Measurements from ENCODE around the gene SMIM35. TPM values are rescaled to one million over a fixed set of nuclear protein-coding genes. Genes with fewer than 3 reads are reported as not detected.
"Not testable (repeated sequence)": the region's sequence is repeated elsewhere in the genome, so short reads cannot be mapped to it uniquely, and the experiment has no call there.

Gene SMIM35
- total and polyA plus RNA-seq, 2 donors (not counting 1 experiment from before 2014, with no cell fraction given) = not detected

DNA sequence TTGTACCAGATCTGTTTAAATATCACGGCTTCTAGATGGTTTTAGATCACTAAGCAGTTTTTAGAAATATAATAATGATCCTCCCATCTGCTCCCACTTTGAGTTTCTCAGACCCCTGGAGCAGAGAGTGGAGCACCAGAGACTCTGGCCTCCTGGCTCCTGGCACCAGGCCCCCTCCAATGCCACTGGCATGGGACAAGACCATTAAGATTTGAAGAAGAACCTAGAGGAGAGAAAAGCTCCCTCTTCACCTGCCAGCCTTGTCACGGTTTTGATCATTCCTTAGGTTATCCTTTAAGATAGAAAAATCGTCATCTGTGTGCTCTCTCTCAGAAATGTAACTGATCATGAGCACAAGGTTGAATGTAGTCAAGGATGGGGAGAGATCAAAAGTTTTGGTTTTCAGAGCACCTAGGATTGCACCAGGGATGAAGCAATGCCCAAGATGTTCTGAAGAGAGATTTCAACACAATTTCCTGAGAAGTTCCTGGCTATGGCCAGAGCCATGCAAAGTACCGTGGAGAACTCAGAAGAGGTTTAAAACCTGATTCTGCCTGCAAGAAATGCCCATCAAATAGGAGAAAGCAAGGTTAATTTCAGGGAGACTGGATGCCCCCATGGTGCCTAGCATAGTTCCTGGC is 78.4 kb downstream of the SMIM35 start:
- no peaks in the 10 kb centered on the region for H4K20me1 ChIP-seq (ENCODE audit: control insufficient read depth, extremely low read depth, insufficient read depth, low read length)
- no peaks in the 10 kb centered on the region for H3K79me2 ChIP-seq (ENCODE audit: control insufficient read depth, insufficient read depth, low read length)
- no peak overlapping the region for H3K27ac ChIP-seq (ENCODE audit: insufficient read depth, low read length)
- no peak for TF ChIP-seq EZH2 (IDR thresholded peaks at IDR 0.05; ENCODE audit: low read length, missing control alignments)
- TF ChIP-seq, protein P1, sequence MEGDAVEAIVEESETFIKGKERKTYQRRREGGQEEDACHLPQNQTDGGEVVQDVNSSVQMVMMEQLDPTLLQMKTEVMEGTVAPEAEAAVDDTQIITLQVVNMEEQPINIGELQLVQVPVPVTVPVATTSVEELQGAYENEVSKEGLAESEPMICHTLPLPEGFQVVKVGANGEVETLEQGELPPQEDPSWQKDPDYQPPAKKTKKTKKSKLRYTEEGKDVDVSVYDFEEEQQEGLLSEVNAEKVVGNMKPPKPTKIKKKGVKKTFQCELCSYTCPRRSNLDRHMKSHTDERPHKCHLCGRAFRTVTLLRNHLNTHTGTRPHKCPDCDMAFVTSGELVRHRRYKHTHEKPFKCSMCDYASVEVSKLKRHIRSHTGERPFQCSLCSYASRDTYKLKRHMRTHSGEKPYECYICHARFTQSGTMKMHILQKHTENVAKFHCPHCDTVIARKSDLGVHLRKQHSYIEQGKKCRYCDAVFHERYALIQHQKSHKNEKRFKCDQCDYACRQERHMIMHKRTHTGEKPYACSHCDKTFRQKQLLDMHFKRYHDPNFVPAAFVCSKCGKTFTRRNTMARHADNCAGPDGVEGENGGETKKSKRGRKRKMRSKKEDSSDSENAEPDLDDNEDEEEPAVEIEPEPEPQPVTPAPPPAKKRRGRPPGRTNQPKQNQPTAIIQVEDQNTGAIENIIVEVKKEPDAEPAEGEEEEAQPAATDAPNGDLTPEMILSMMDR (conservative IDR thresholded peaks at IDR 0.05 in 1 of 2, IDR thresholded peaks at IDR 0.05 in 1 of 2; ENCODE audit: low read depth in 1 of 2, low read length in 2 of 2) = no peak
- H2AFZ ChIP-seq (ENCODE audit: low read length) = no peak overlapping the region
- H3K4me3 ChIP-seq (replicated peaks in 1 of 4; ENCODE audit: control extremely low read depth in 1 of 4, insufficient read depth in 1 of 4, low read depth in 3 of 4, low read length in 4 of 4) = no peak overlapping the region
- no peak overlapping the region for H3K4me2 ChIP-seq (ENCODE audit: extremely low read depth, insufficient read depth, low read length)
- no peak overlapping the region for H3K9ac ChIP-seq (ENCODE audit: insufficient read depth, low read length)
- no peaks in the 10 kb centered on the region for H3K4me1 ChIP-seq (ENCODE audit: control insufficient read depth, extremely low read depth, insufficient read depth, low read length)
- H3K9me3 ChIP-seq (ENCODE audit: control insufficient read depth, insufficient read depth, low read depth, low read length) = no peaks in the 10 kb centered on the region
- DNase-seq (ENCODE audit: low read depth in 2 of 2) = no peak
- H3K36me3 ChIP-seq (ENCODE audit: control insufficient read depth, insufficient read depth, low read length) = no peaks in the 10 kb centered on the region
- no peaks in the 10 kb centered on the region for H3K27me3 ChIP-seq (ENCODE audit: control insufficient read depth, insufficient read depth, low read length)

DNA sequence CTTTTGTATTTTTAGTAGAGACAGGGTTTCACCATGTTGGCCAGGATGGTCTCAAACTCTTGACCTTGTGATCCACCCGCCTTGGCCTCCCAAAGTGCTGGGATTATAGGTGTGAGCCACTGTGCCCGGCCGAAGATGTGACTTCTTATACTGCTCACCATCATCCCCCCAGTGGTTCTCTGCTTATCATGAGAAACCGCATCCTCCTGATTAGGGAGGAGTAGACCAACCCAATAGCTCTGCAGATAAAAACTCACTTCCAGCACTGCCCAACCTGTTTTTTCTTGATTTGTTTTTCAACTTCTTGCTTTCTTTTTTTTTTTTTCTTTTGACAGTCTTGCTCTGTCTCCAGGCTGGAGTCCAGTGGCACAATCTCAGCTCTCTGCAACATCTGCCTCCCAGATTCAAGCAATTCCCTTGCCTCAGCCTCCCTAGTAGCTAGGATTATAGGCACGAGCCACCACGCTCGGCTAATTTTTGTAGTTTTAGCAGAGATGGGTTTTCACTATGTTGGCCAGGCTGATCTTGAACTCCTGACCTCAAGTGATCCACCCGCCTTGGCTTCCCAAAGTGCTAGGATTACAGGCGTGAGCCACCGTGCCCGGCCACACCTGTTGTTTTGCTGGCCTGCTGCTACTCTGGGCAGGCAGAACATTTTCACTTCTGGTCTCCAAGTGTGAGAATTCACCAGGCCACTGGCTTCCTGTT is 79.0 kb downstream of the SMIM35 start:
- not testable (repeated sequence) for H3K79me2 ChIP-seq (ENCODE audit: control insufficient read depth, insufficient read depth, low read length); H4K20me1 ChIP-seq (ENCODE audit: control insufficient read depth, extremely low read depth, insufficient read depth, low read length); H3K36me3 ChIP-seq (ENCODE audit: control insufficient read depth, insufficient read depth, low read length); H3K4me1 ChIP-seq (ENCODE audit: control insufficient read depth, extremely low read depth, insufficient read depth, low read length); DNase-seq (ENCODE audit: low read depth in 2 of 2); H3K9ac ChIP-seq (ENCODE audit: insufficient read depth, low read length); H3K4me3 ChIP-seq (replicated peaks in 1 of 4; ENCODE audit: control extremely low read depth in 1 of 4, insufficient read depth in 1 of 4, low read depth in 3 of 4, low read length in 4 of 4); H3K9me3 ChIP-seq (ENCODE audit: control insufficient read depth, insufficient read depth, low read depth, low read length); H2AFZ ChIP-seq (ENCODE audit: low read length); H3K27me3 ChIP-seq (ENCODE audit: control insufficient read depth, insufficient read depth, low read length); H3K4me2 ChIP-seq (ENCODE audit: extremely low read depth, insufficient read depth, low read length); H3K27ac ChIP-seq (ENCODE audit: insufficient read depth, low read length)

DNA sequence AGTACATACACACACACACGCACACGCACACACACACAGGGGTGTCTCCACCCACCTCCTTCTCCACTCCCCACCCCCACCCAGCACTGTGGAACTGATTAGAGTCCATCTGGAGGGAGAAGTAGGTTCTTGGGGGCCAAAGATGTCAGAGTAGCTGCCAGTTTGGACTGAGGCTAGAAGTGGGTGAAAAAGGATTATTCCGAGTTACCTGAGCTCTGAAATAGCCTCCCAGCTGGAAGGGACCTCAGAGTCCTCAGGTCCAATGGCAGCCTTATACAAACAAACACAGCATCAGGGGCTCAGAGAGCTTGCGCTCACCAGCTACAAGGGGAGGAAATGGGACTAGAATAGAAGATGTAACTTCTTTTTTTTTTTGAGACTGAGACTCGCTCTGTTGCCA is 79.7 kb downstream of the SMIM35 start:
- Histone ChIP-seq H4K20me1 (ENCODE audit: control insufficient read depth, extremely low read depth, insufficient read depth, low read length) (no peaks in the 10 kb centered on the region), H3K9me3 (ENCODE audit: control insufficient read depth, insufficient read depth, low read depth, low read length) (no peaks in the 10 kb centered on the region), H2AFZ (ENCODE audit: low read length) (no peak overlapping the region), H3K36me3 (ENCODE audit: control insufficient read depth, insufficient read depth, low read length) (no peaks in the 10 kb centered on the region), H3K4me2 (ENCODE audit: extremely low read depth, insufficient read depth, low read length) (no peak overlapping the region), H3K79me2 (ENCODE audit: control insufficient read depth, insufficient read depth, low read length) (no peaks in the 10 kb centered on the region), H3K27me3 (ENCODE audit: control insufficient read depth, insufficient read depth, low read length) (no peaks in the 10 kb centered on the region), H3K4me1 (ENCODE audit: control insufficient read depth, extremely low read depth, insufficient read depth, low read length) (no peaks in the 10 kb centered on the region), H3K27ac (ENCODE audit: insufficient read depth, low read length) (no peak overlapping the region), H3K4me3 (replicated peaks in 1 of 4; ENCODE audit: control extremely low read depth in 1 of 4, insufficient read depth in 1 of 4, low read depth in 3 of 4, low read length in 4 of 4) (no peak overlapping the region), H3K9ac (ENCODE audit: insufficient read depth, low read length) (no peak overlapping the region)
- no peak for DNase-seq (ENCODE audit: low read depth in 2 of 2)
- no peak for TF ChIP-seq EZH2 (IDR thresholded peaks at IDR 0.05; ENCODE audit: low read length, missing control alignments)

DNA sequence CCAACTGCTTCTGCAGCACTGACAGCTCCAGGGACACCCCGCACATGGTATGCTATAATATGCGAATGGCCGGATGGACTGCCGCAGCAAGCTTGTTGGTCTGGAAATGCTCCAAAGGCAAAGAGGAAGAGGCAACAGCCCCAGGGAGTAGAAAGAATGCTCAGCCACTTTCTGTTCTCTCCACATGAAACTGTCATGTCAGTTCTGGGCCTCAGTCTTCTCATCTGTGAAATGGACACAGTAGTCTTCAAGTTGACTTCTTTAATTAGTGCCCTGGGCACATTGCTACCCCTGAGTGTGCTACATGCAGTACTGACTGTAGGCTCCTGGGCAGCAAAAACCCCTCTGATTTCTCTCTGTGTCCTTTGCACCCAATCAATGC is 80.6 kb downstream of the SMIM35 start:
- Histone ChIP-seq H3K9me3 (ENCODE audit: control insufficient read depth, insufficient read depth, low read depth, low read length) (no peaks in the 10 kb centered on the region), H3K27ac (ENCODE audit: insufficient read depth, low read length) (no peak overlapping the region), H3K36me3 (ENCODE audit: control insufficient read depth, insufficient read depth, low read length) (no peaks in the 10 kb centered on the region), H3K27me3 (ENCODE audit: control insufficient read depth, insufficient read depth, low read length) (no peaks in the 10 kb centered on the region), H3K4me3 (replicated peaks in 1 of 4; ENCODE audit: control extremely low read depth in 1 of 4, insufficient read depth in 1 of 4, low read depth in 3 of 4, low read length in 4 of 4) (no peak overlapping the region), H2AFZ (ENCODE audit: low read length) (no peak overlapping the region), H3K79me2 (ENCODE audit: control insufficient read depth, insufficient read depth, low read length) (no peaks in the 10 kb centered on the region), H3K9ac (ENCODE audit: insufficient read depth, low read length) (no peak overlapping the region), H3K4me1 (ENCODE audit: control insufficient read depth, extremely low read depth, insufficient read depth, low read length) (no peaks in the 10 kb centered on the region), H3K4me2 (ENCODE audit: extremely low read depth, insufficient read depth, low read length) (no peak overlapping the region), H4K20me1 (ENCODE audit: control insufficient read depth, extremely low read depth, insufficient read depth, low read length) (no peaks in the 10 kb centered on the region)
- DNase-seq (ENCODE audit: low read depth in 2 of 2) = no peak
- TF ChIP-seq EZH2 (IDR thresholded peaks at IDR 0.05; ENCODE audit: low read length, missing control alignments) = no peak
- TF ChIP-seq, protein P1 (conservative IDR thresholded peaks at IDR 0.05 in 1 of 2, IDR thresholded peaks at IDR 0.05 in 1 of 2; ENCODE audit: low read depth in 1 of 2, low read length in 2 of 2) = no peak
